Activated CD8-positive, alpha-beta memory T cell treated with anti-CD3 and anti-CD28 coated beads for 1 hour (primary cell): ENCODE results near the gene ZBTB39.

Experiments used
- DNase-seq, 2 donors: peaks; one replicate each; pipeline ENCODE4 v3.0.0-alpha.2; 2020; ENCODE audit warnings: low read depth in 1 of 2; ENCODE audit errors: extremely low read depth in 1 of 2

The ZBTB39 gene

DNA sequence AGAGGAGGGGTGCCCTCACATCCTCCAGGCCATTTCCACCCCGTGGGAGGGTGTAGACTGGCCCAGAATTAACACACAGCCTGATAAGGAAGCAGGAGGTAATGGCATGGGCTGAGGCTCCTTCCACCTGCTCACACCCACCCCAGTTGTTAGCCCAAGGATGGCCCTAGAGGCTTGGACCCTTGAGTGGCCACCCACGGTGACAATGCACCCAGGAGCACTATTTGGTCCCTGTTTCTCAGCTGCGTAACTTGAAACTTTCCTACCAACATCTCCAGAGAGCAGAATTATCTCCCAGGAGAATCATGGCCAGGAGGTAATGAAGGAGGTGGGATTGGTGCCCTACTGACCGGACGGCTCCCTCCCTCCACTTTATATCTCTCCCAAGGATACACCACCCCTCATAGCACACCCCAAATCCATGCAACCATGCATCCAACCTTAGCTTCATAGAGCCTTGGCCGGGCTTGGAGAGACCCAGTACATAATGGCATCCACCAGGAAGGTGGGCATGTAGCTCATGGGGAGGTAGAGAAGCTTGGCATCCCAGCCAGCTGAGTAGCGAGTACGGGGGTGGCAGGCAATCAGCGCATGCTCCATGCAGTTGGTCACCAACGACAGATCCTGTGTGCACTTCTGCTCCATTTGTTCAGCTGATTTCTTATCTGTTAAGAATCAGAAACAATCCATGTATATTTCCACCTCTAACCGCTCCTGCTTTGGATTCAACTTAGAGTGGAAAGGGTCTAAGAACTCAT lies 54.6 kb downstream of the ZBTB39 start:
- DNase-seq = no peak

- no peak for DNase-seq
Measured at GRCh38 chr12:56948881-56949280, 57.5 kb downstream of the ZBTB39 start.
